ACHN (cell line): ENCODE data around the gene MATN3.

Source experiments
- DNase-seq: peaks from one replicate; pipeline ENCODE4 v3.0.0-alpha.2; 2015
- in situ Hi-C: cut with HindIII; loops from 2 replicates; pipeline ENCODE4 v1.10.0; 2017; ENCODE audit warnings: low sequenced_read_pairs, low pct_ligation_motif_present, low pct_unique_long_range_greater_than_20kb

MATN3 gene

GRCh38 chr2:20042531-20042930 lies 30.1 kb upstream of the MATN3 start:
- no peak for DNase-seq
- in situ Hi-C loops: no loop called here

DNA sequence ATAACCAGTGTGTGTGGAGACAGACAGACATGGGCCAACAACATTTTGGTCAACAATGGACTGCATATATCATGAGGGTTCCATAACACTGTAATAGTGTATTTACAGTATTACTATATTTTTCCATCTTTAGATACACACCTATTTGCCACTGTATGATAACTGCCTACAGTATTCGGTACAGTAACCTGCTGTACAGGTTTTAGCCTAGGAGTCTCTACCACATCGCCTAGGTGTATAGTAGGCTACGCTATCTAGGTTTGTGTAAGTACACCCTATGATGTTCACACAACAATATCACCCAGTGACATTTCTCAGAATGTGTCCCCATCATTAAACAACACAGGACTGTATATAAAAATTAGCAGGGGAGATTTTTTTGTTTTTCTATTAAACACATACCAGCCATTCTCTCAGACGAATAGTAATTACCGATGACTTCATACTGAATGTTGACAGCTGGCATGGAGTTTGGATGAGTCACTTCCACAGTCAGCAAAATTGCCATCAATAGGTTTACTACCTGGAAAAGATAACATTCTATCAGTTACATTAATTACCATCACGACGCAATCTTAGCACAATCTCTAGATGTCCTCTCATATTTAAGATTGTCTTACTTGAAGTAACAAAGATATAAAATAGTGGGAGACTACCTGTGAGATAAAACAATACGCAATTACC lies 28.2 kb upstream of the MATN3 start:
- peak; percentile 56 for DNase-seq
- in situ Hi-C loops: no loop called here

DNA sequence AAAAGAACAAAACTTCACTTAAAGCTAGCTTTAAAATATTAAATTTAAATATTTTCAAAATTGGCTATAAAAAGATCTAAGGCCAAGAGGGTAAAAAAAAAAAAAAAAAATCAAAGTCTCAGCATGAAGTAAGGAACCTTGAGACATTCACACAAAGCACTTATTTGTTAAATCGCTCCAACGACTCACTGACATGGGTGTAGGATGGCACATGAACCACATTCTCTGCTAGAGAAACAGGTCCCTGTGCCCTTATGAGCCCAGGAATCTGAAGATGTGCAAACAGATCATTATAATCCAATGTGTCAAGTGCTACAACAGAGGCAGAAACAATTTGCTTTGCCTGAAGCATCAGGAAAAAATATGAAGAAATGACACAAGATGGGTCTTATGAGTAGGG lies 25.2 kb upstream of the MATN3 start:
- in situ Hi-C loops: no loop called here
- no peak for DNase-seq

DNA sequence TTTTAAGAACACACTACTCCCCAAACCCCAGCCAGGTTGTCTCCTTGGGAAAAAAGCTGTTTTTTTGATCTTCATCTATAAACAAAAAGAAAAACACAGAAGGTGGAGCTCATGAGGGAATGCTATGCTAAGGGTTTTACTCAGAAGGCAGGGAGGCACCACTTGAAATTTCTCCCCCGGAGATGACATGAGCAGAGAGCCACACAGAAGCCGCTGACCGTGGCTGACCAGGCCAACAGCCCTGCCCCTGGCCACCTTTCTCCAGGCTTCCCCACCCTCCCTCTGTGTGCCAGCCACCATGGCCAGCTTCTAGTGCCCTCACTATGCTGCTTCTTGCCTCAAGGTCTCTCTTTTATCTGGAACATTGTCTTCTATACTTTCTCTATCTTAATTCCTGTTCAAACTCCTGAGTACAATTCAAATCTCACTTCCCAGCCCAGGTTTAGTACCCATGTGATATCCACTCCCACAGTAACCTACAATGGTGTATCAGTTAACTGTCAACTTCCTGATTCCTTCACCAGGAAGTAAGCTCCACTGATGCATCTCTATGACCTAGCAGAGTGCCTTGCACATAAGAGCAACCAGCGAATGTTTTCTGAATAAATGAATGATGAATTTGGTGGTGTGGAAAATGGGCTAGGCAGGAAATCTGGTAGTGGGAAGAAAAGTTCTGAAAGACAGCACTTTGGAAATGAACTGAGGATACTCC lies 23.6 kb upstream of the MATN3 start:
- DNase-seq: peak; percentile 90
- in situ Hi-C loops: no loop called here

- no peak for DNase-seq
- in situ Hi-C loops: no loop called here
Observed at GRCh38 chr2:20034821-20035220, 22.4 kb upstream of the MATN3 start.

- in situ Hi-C loops: no loop called here
- no peak for DNase-seq
Observed at GRCh38 chr2:20034218-20034617, 21.8 kb upstream of the MATN3 start.

DNA sequence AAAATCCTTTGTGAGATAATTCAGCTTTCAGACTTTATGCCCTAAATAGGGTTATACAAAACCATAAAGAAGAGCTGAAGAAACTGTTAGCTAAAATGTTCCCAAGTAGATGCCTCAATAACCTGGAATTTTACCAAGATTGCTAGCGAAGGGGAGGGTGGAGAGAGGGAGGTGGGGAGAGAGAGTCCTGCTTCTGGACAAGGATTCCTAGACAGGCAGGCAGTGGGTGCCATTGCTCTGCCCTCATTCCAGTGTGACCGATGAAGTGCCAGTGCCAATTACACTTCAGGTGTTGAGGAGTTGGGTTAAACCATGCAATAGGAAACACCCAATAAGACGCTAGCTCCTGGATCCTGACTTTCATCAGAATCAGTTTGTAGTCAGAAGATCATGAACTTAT lies 20.9 kb upstream of the MATN3 start:
- DNase-seq: no peak
- in situ Hi-C loops: no loop called here

DNA sequence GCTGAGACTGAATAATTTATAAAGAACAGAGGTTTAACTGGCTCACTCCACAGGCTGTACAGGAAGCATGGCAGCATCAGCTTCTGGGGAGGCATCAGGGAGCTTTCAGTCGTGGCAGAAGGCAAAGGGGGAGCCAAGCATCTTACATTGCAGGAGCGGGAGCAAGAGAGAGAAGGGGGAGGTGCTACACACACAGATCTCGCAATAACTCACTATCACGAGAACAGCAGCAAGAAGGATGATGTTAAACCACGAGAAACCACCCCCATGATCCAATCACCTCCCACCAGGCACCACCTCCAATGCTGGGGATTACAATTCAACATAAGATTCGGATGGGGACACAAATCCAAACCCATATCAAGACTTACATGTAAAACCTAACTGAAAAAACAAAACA lies 17.8 kb upstream of the MATN3 start:
- no peak for DNase-seq
- in situ Hi-C loops: no loop called here

DNA sequence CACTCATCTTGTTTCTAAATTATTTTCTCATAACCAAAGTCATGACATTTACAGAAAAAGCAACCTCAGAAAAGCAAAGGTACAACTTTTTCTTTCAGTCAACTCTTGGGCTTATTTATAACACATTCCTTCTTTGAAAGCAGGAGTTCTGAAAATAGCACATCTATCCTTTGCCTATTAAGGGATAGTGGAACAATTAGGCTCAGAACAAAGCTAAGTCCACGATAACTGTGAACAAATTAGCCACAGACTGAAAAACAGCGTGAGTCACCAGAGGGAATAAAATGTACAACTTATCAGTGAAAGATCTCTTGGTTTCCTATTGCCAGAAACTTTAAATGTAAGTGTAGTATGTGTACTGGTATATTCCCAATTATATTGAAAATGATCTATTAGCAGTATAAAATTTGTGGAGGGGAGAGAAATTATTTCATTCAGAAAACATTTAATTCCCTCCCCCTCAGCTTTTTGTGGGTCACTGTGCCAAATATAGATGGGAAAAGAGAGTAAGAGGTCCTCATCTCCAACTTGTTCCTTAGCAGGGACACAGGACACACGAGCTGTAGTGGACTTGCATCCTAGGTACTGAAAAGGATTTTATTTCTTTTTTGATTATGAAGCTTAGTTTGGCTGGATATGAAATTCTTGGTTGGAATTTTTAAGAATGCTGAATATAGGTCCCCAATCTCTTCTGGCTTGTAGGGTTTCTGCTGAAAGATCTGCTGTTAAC lies 15.4 kb upstream of the MATN3 start:
- in situ Hi-C loops: no loop called here
- no peak for DNase-seq

- in situ Hi-C loops: no loop called here
- DNase-seq: no peak
Observed at GRCh38 chr2:20027260-20027677, 14.8 kb upstream of the MATN3 start.

DNA sequence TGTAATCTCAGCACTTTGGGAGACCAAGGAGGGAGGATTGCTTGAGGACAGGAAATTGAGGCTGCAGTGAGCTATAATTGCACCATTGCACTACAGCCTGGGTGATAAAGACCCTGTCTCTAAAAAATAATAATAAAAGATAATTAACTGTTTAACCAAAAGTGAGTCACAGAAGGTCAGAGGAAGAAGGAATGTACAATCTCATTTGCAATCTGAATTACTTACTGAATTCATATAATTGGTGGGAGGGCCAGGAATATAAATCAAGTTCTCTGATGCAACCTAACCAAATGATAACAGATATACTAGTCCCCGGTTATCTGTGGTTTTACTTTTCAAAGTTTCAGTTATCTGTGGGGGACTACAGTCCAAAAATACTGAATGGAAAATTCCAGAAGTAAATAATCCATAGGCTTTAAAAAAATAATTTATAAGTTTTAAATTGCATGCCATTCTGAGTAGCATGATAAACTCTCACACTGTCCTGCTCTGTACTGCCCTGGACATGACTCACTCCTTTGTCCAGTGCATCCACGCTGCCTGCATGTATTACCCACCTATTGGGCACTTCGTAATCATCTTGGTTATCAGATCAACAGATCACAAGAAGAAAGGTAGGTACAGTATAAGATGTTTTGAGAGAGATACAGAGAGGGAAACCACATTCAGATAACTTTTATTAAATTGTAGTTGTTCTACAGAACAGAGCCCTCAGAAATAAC lies 12.8 kb upstream of the MATN3 start:
- no peak for DNase-seq
- in situ Hi-C loops: no loop called here

- in situ Hi-C loops: no loop called here
- DNase-seq: no peak
Observed at GRCh38 chr2:20023688-20024087, 11.2 kb upstream of the MATN3 start.

DNA sequence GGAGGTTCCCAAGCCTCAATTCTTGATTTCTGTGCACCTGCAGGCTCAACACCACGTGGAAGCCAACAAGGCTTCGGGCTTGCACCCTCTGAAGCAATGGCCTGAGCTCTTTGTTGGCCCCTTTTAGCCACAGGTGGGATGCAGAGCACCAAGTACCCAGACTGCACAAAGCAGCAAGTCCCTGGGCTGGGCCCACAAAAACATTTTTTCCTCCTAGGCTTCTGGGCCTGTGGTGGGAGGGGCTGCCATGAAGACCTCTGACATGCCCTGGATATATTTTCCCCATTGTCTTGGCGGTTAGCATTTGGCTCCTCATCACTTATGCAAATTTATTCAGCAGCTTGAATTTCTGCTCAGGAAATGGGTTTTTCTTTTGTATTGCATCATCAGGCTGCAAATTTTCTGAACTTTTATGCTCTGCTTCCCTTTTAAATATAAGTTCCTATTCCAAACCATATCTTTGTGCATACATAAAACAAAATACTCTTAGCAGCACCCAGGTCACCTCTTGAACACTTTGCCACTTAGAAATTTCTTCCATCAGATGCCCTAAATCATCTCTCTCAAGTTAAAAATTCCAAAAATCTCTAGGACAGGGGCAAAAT lies 9.0 kb upstream of the MATN3 start:
- in situ Hi-C loops: no loop called here
- no peak for DNase-seq

DNA sequence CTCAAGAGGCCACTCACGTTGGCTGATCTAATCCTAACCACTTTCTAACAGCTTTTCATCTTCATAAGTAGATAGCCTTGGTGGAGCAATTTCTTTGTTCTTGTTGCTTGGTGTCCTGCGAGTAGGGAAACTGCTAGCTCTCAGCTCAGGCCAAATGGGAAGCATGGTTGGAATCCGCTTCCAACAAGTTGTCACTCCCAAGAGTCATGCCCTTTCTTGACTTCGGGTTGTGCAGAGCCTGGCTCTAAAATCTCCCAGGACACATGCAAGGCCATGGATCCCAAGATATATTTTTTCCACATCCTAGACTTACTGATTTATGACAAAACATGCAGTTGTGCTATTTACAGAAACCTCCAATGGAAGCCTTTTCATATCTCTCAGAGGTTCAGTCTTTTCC lies 7.3 kb upstream of the MATN3 start:
- in situ Hi-C loops: no loop called here
- DNase-seq: no peak

DNA sequence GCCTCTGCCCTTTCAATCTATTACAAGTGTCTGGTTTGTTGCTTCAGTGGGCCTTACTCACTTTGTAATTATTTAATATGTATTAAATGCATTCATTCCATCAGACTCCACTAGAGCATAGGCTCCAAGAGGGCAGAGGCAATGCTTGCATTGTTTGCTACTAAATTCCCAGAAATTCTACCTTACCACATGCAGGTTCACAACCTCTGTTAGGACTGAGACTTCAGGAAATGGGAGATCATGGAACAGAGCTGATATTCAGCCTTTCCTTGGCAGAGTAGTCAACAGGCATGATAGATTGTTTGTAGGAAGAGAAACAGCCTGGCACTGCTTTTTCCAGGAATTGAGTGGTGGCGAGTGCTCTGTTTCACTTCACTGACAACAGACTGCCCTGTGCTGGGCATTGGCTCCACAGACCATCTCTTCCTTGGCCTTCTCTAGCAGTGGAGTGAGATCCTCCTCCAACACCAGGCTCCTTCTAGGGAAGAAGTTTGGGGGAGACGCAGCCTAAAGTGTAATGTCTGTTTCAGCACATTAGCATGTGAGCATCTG lies 6.2 kb upstream of the MATN3 start:
- in situ Hi-C loops: no loop called here
- no peak for DNase-seq

DNA sequence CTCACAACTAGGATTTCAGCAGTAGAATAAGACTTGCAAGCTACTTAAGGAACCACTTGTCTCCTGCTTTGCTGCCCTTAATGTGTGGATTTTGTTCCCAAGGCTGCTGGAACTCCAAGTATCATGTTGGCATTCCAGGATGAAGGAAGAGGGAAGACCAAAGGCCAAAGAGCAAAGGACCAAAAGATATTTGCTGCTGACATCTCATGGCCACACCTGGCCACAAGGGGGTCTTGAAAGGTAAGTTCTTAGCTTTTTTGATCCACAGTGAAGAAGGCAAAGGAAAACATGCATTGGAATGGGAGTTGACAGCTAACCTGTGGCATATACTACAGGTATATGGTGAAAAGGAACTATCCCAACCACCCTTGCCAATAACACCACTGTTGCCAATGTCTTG lies 3.9 kb upstream of the MATN3 start:
- DNase-seq: no peak
- in situ Hi-C loops: no loop called here

DNA sequence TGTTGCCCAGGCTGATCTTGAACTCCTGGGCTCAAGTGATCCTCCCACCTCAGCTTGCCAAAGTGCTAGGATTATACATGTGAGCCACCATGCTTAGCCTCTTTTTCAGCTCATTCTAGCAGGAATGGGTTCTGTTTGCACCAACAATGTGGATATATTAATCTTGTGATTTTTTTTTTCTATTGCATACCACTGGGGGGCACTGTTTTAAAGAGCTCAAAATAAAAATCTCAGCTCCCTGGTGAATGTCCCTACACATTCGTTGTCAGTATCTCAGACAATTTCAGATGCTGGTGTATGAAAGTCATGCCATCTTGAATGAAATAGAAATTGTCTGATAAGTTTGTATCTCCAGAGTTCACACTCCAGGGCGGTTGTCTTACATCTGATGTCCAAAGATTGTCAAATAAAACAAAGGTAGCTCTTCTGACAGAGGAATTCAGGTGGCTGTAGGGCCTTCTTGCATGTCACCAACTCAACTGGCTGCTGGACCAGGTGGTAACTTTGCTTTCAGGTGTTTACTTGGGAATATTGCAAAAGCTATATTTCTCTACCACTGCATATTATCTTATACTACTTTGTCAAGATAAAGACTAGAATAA lies 3.1 kb upstream of the MATN3 start:
- DNase-seq: peak; percentile 71
- in situ Hi-C loops: no loop called here

DNA sequence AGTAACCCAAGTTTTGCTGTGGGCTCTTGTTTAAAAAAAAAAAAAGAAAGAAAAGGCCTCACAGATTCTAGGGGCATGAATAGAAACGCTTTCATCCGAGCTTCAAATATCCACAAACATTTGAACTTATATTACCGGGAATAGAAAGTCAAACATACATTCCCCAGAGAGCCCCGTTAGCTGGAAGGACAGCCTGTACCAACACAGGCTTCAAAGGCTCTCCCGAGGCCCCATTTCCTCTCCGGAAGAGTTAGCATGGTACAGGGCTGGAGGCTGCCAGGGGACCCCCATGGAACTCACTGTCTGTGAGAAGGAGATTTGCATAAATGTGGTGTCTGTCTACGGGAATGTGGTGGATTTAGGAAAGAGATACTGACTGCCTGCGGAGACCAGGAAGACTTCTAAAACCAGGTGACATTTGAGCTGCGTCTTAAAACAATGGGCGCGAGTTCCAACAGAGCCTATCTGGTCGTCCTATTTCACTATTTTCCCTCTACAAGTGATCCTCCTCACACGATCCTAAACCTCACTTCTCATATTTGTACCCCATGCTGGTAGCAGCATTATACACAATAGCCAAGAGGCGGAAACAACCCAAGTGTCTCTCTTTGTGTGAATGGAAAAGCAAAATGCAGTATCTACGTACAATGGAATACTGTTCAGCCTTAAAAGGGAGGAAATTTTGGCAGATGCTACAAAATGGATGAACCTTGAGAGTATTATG lies 820 bp upstream of the MATN3 start:
- in situ Hi-C loops: no loop called here
- DNase-seq: no peak
